Muscle of leg (tissue), 11 donors: ENCODE measurements around the gene HSPBP1. TPM values are rescaled to one million over a fixed set of nuclear protein-coding genes. Genes with fewer than 3 reads are reported as not detected.
A peak's percentile ranks its signal among the peaks of the same experiment; 100 is the strongest.

Experiments
- DNase-seq: peaks from one replicate; pipeline ENCODE4 v3.0.0; 2013
- H3K27ac ChIP-seq: one replicate; pipeline ENCODE4 v1.5.1; 2013; ENCODE audit warnings: mild to moderate bottlenecking, low read length, control low read depth
- H3K27me3 ChIP-seq: one replicate; pipeline ENCODE4 v1.6.1; 2013; ENCODE audit warnings: low read length; ENCODE audit not compliant: control insufficient read depth, insufficient read depth
- H3K36me3 ChIP-seq: one replicate; pipeline ENCODE4 v1.6.1; 2013; ENCODE audit warnings: low read length; ENCODE audit not compliant: control insufficient read depth, insufficient read depth
- H3K4me1 ChIP-seq: one replicate; pipeline ENCODE4 v1.6.1; 2013; ENCODE audit warnings: low read length; ENCODE audit not compliant: control insufficient read depth, insufficient read depth
- H3K4me3 ChIP-seq: one replicate; pipeline ENCODE4 v1.5.1; 2013; ENCODE audit warnings: low read length, control low read depth
- H3K9me3 ChIP-seq: replicated peaks from 2 replicates; pipeline ENCODE4 v1.6.1; 2013; ENCODE audit warnings: low read depth, low read length; ENCODE audit not compliant: control insufficient read depth
- WGBS: methylation state at CpG from one replicate; pipeline ENCODE4 v1.1.5; 2013; ENCODE audit warnings: missing lambda C conversion rate; ENCODE audit not compliant: insufficient coverage; 5-methylcytosine and 5-hydroxymethylcytosine counted together
- polyA plus RNA-seq, 8 donors: library from polyadenylated mRNA; unstranded; fragments of 120-200 nt; gene quantifications; one replicate each; pipeline versions ENCODE4 v1.2.1 to v1.2.3, GENCODE V29; 2013; ENCODE audit warnings: inconsistent platforms in 1 of 8, low replicate concordance in 1 of 8; ENCODE audit not compliant: insufficient read length in 8 of 8, insufficient read depth in 1 of 8
- total RNA-seq: library from RNA; stranded (reverse); fragments of 120-200 nt; gene quantifications from one replicate; pipeline ENCODE4 v1.2.4, GENCODE V29; 2013

Gene HSPBP1
- total and polyA plus RNA-seq, 9 donors, result 14.5 to 34.9 (median 29.9) TPM

GRCh38 chr19:55319785-55320184 lies 39.9 kb upstream of the HSPBP1 start:
- Histone ChIP-seq H3K4me1 (peaks cover 5% of the 10 kb centered on the region), H3K36me3 (no peaks in the 10 kb centered on the region), H3K4me3 (no peak overlapping the region), H3K27me3 (peaks cover 7% of the 10 kb centered on the region), H3K27ac (no peak overlapping the region), H3K9me3 (no peaks in the 10 kb centered on the region)
- 13% methylated on average over 18 of the region's 21 CpGs for WGBS
- DNase-seq, result peak; percentile 52

GRCh38 chr19:55316646-55317045 lies 36.7 kb upstream of the HSPBP1 start:
- H3K27ac ChIP-seq, result no peak overlapping the region
- DNase-seq, result no peak
- no peak overlapping the region for H3K4me3 ChIP-seq
- H3K27me3 ChIP-seq, result peaks cover 7% of the 10 kb centered on the region
- WGBS, result 71% methylated on average over 5 of the region's 8 CpGs
- H3K4me1 ChIP-seq, result peaks cover 5% of the 10 kb centered on the region
- no peaks in the 10 kb centered on the region for H3K9me3 ChIP-seq
- H3K36me3 ChIP-seq, result no peaks in the 10 kb centered on the region

- 86% methylated on average over 12 of the region's 13 CpGs for WGBS
- Histone ChIP-seq H3K27ac (no peak overlapping the region), H3K9me3 (no peaks in the 10 kb centered on the region), H3K4me1 (peaks cover 5% of the 10 kb centered on the region), H3K4me3 (no peak overlapping the region), H3K27me3 (peaks cover 7% of the 10 kb centered on the region), H3K36me3 (no peaks in the 10 kb centered on the region)
- DNase-seq, result no peak
Measured at GRCh38 chr19:55315956-55316525, 36.1 kb upstream of the HSPBP1 start.

GRCh38 chr19:55314396-55314795 lies 34.5 kb upstream of the HSPBP1 start:
- Histone ChIP-seq H3K9me3 (no peaks in the 10 kb centered on the region), H3K27me3 (no peaks in the 10 kb centered on the region), H3K27ac (no peak overlapping the region), H3K4me3 (no peak overlapping the region), H3K36me3 (peaks cover 3% of the 10 kb centered on the region), H3K4me1 (no peaks in the 10 kb centered on the region)
- no peak for DNase-seq
- WGBS, result 63% methylated on average over 7 of the region's 8 CpGs

GRCh38 chr19:55312621-55313512 lies 33.0 kb upstream of the HSPBP1 start:
- Histone ChIP-seq H3K9me3 (no peaks in the 10 kb centered on the region), H3K27me3 (no peaks in the 10 kb centered on the region), H3K4me1 (no peaks in the 10 kb centered on the region), H3K27ac (no peak overlapping the region), H3K4me3 (no peak overlapping the region), H3K36me3 (peaks cover 7% of the 10 kb centered on the region)
- no peak for DNase-seq
- 80% methylated on average over 47 of the region's 47 CpGs for WGBS

- WGBS, result 85% methylated on average over 10 of the region's 18 CpGs
- Histone ChIP-seq H3K36me3 (peaks cover 9% of the 10 kb centered on the region), H3K9me3 (no peaks in the 10 kb centered on the region), H3K27me3 (no peaks in the 10 kb centered on the region), H3K4me3 (no peak overlapping the region), H3K4me1 (no peaks in the 10 kb centered on the region), H3K27ac (no peak overlapping the region)
- DNase-seq, result no peak
Measured at GRCh38 chr19:55311797-55312196, 31.9 kb upstream of the HSPBP1 start.

- Histone ChIP-seq H3K4me1 (no peaks in the 10 kb centered on the region), H3K27me3 (no peaks in the 10 kb centered on the region), H3K9me3 (no peaks in the 10 kb centered on the region), H3K27ac (no peak overlapping the region), H3K36me3 (peaks cover 13% of the 10 kb centered on the region), H3K4me3 (no peak overlapping the region)
- WGBS, result 83% methylated on average over 8 of the region's 9 CpGs
- DNase-seq, result no peak
Measured at GRCh38 chr19:55311397-55311796, 31.5 kb upstream of the HSPBP1 start.

- Histone ChIP-seq H3K4me1 (no peaks in the 10 kb centered on the region), H3K36me3 (peaks cover 19% of the 10 kb centered on the region), H3K27me3 (no peaks in the 10 kb centered on the region), H3K9me3 (no peaks in the 10 kb centered on the region), H3K27ac (no peak overlapping the region), H3K4me3 (no peak overlapping the region)
- no peak for DNase-seq
- 57% methylated on average over 5 of the region's 7 CpGs for WGBS
Measured at GRCh38 chr19:55310498-55310897, 30.6 kb upstream of the HSPBP1 start.

- no peak for DNase-seq
- Histone ChIP-seq H3K9me3 (no peaks in the 10 kb centered on the region), H3K27me3 (no peaks in the 10 kb centered on the region), H3K36me3 (peaks cover 24% of the 10 kb centered on the region), H3K4me3 (no peak overlapping the region), H3K4me1 (no peaks in the 10 kb centered on the region), H3K27ac (no peak overlapping the region)
- 81% methylated on average over 5 of the region's 5 CpGs for WGBS
Measured at GRCh38 chr19:55309448-55309847, 29.5 kb upstream of the HSPBP1 start.

GRCh38 chr19:55308281-55308680 lies 28.4 kb upstream of the HSPBP1 start:
- H3K4me1 ChIP-seq, result no peaks in the 10 kb centered on the region
- peaks cover 30% of the 10 kb centered on the region for H3K36me3 ChIP-seq
- no peak overlapping the region for H3K4me3 ChIP-seq
- WGBS, result 88% methylated on average over 6 of the region's 11 CpGs
- no peak overlapping the region for H3K27ac ChIP-seq
- DNase-seq, result no peak
- H3K9me3 ChIP-seq, result no peaks in the 10 kb centered on the region
- H3K27me3 ChIP-seq, result no peaks in the 10 kb centered on the region
